KG1 (cell line): Measurements from ENCODE around the gene PSMB4.
A peak's percentile ranks its signal among the peaks of the same experiment; 100 is the strongest.

Experiments
- DNase-seq: peaks from one replicate; lab custom pipeline; 2025; lab: John Stamatoyannopoulos, UW

The PSMB4 gene

DNA sequence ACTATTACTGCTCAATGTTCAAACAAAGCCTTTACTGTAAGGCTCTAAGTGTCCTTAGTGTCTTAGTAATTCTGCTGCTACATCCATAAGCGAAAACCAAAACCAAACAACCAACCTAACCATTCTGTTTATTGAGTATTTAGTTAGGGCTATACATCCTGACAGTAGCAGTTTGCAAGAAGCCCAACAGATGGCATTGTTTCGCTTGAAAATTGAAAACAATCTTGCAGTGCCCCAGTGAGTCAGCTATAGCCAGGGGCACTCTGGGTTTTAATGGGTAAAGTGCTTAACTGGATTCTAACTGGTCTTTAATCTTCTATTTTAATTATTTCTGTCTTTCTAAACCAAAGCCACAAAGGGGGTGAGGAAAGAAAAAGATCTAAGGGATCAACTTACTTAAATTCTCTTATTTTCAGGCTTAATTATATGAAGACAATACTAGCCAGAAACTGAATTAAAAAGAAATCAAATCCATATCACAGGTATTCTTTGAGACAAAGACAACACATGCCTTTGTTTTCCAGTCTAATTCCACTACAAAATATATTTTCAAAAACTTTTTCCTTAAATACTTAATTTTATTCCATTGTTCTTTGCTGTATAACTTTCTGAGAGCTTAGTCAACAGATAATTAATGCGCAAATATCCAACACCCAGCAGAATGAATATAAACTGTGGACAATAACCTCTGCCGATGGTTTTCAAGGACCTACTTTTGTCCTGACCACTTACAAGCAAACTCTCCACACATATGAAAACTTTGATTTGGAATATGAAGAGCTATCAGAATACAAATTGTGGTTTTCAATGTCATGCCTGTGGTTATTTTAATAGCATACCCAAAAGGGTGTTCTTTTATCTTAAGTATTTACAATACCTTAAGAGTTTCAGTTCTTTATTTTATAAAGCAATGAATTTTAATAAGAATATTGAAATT is 44.7 kb downstream of the PSMB4 start:
- DNase-seq: peak; percentile 6

DNA sequence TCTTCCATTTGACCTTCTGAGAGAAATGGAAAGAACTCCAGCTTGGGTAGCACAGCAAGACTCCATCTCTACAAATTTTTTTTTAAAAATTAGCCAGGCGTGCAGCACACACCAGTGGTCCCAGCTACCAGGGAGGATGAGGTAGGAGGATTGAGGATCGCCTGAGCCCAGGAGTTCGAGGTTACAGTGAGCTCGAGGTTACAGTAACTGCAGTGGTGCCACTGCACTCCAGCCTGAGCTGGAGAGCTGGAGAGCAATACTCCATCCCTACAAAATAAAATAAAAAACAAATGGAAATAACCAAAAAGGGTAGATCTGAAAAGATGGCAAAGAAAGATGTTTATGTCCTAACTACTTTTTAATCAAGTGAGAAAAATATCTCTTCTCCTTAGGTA is 45.4 kb downstream of the PSMB4 start:
- no peak for DNase-seq

DNA sequence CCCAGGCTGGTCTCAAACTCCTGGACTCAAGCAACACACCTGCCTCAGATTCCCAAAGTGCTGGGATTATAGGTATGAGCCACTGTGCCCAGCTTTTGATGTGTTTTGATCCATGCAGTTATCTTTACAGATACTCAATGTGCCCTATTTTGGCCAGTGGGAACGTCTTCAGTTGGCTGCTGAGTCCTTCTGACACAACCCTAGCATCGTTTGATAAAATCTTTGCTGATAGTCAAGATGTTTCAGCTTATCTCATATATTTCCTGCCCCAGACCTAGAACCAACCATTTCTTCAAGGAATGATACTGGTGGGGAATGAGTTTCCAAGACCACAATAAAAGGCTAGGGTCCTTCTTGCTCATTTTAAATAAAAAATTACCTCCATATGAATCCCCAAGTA is 48.3 kb downstream of the PSMB4 start:
- DNase-seq: no peak
